GM19023 (cell line): ENCODE results near the gene AP1B1.

Experiments
- ATAC-seq: cut with Tn5 transposase; IDR thresholded peaks from one replicate; pipeline ENCODE4 v1.9.1; 2021; ENCODE audit warnings: mild to moderate bottlenecking, moderate library complexity; ENCODE audit not compliant: unreplicated experiment

AP1B1 gene

GRCh38 chr22:29334148-29334547 lies 54.2 kb downstream of the AP1B1 start:
- ATAC-seq: no peak

GRCh38 chr22:29332886-29333496 lies 55.4 kb downstream of the AP1B1 start:
- no peak for ATAC-seq

DNA sequence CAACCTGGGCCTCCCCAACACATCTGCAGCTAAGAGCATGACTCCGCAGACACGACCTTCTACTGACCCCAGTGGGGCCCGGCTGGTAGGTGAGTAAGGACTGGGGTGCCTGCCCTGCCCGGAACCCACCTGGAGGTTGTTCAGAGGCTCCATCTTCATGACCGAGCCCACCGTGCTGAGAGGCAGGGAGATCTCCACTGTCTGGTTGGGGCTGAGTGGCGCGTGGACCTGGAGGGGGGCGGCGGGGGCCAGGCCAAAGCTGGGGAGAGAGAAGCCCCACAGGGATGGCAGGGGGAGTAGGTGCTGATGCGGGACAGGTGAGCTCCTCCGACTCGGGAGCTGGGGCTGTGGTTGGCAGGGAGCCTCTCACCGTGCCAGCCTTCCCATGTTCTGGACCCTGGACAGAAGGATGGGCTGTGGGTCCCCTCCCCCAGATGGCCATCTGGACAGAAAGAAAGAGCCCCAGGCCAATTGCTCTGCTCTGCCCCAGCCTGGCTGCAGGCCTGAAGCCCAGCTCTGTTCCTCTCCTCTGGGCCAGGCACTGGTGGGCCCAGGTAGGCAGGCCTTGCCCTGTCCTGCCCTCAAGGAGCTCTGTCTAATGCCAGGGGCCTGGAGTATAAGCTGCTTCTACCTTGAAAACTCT lies 56.6 kb downstream of the AP1B1 start:
- ATAC-seq: no peak

DNA sequence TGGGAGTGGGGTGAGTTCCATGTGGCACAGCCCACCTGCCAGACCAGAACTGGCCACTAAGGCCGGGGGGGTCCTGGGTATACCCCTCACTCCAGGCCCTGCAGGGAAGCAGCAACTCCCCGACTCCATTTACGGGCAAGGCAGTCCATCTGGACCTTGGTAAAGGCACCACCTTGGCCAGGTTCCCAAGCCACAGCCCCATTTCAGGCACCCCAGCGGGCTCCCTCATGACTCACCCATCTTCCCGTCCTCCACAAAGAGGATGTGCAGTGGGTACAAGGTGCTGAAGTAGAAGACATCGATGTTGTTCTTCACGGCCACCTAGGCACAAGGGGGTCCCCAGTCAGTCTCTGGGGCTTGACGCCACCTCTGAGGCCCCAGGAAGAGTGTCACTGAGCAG lies 57.2 kb downstream of the AP1B1 start:
- no peak for ATAC-seq

DNA sequence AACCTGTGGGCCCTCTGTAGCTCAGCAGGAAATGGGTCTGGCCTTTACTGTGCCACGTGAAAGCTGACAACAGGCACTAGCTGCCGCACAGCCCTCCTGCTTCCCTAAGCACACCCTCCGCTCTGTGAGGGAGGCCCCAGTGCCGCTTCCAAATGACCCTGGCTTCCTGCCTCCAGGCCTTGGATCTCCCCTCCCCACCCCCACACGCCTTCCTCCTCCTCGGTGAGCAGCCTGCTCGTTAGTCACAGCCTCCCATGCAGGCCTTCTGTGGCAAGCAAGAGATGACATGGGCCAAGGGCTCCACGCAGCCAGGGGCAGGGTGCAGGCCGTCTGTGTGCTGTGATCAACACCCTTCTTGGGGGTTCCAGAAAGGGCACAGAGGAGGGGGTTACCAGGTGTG lies 57.6 kb downstream of the AP1B1 start:
- ATAC-seq: no peak

GRCh38 chr22:29330291-29330690 lies 58.1 kb downstream of the AP1B1 start:
- no peak for ATAC-seq

- ATAC-seq: no peak
Measured at GRCh38 chr22:29329581-29329980, 58.8 kb downstream of the AP1B1 start.

DNA sequence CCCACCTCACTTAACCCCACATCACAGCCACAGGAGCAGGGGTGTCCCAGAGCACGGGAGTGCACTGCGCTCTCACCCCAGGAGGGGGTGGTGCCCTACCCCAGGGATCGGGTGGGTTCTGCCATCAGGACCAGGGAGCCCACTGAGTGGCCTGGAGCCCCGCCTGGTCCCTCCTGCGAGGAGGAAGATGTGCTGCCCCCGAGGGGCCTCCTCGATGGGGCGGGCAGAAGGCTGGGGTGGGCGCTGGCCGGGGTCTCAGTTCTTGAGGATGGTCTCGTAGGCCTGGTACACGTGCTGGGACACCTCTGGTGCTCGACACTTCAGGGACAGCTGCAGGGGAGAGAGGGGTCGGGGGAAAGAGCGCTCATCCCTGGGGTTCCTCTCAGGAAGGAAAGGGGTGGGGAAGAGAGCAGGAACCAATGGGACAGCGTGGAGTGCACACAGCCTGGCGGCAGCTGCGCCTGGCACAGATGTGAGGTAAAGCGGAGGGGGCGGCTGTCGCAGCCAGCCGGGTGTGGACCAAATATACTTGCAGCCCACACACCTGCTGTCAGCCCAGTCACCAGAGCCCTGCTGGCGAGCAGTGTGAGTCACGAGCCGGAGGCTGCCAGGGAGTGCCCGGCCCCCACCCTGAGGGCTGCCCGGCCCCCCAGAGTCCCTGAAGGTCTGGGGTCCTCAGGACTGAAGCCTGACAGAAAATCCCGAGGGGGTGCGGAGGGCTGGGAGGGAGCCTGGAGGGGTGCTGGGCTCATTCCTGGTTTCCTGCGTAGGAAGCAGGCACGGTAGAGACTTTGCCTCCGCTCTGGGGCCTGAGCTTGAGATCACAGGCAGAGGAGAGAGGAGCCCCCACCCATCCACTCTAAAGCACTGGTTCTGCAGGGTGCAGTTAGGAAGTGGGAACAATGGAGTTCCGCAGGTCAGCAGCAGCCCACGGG lies 59.5 kb downstream of the AP1B1 start:
- no peak for ATAC-seq

DNA sequence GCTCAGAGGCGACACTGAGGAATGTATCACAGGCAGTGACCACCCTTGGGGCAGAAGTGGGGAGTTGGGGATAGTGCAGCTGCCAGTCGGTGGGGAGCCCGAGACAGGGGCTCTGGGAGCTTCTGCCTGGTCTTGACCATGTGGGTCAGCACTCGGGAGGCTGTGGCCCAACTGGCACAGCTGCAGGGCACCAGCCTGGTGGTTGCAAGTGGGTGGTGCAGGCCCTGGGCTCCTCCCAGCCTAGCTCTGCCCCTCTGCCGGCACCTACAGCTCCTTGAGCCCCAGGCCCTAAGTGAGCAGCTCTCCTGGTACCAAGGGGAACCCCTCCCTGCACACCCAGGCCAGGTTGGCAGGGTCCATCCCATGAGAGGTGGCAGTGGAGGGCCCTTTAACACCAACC lies 60.3 kb downstream of the AP1B1 start:
- ATAC-seq: no peak

- no peak for ATAC-seq
Measured at GRCh38 chr22:29327089-29327764, 61.1 kb downstream of the AP1B1 start.

- no peak for ATAC-seq
Measured at GRCh38 chr22:29326481-29326880, 61.9 kb downstream of the AP1B1 start.

GRCh38 chr22:29325785-29326315 lies 62.5 kb downstream of the AP1B1 start:
- ATAC-seq: no peak

DNA sequence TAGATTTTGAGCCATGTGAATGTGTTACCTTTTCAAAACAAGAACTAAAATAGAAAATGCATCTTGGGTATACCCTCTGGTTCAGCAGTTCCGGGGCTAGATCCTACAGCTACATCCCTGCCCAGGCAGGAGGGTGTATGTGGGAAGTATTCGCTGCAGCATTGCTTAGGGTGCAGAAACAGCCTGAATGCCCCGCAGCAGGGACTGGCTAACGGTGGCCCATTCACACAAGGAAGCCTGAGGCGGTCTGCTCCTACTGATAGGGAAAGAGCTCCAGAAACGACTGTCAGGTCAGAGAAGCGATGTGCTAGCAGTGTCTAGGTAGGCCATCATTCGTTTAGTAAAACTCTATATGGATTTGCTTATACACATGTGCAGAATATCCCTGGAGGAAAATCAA lies 63.0 kb downstream of the AP1B1 start:
- no peak for ATAC-seq

GRCh38 chr22:29323641-29324040 lies 64.7 kb downstream of the AP1B1 start:
- ATAC-seq: no peak

- ATAC-seq: no peak
Measured at GRCh38 chr22:29320546-29320945, 67.8 kb downstream of the AP1B1 start.

DNA sequence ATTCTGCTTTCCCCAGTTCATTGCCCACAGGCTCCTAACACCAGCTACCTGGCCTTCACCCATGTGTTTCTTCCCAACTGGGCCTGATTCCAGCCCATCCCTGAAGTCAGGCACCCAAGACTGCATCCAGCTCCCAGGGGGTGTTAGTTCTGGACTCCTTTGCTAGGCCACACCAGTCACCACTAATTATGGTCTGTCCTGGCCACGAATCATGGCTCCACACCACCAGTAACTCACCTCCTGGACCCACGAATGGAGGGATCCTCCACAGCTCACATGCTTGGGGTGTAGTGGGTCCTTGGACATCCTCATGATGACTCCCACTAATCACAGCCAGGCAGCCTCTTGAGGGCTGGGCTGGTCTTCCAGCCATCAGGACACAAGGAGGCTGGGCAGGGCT lies 69.3 kb downstream of the AP1B1 start:
- ATAC-seq: no peak

DNA sequence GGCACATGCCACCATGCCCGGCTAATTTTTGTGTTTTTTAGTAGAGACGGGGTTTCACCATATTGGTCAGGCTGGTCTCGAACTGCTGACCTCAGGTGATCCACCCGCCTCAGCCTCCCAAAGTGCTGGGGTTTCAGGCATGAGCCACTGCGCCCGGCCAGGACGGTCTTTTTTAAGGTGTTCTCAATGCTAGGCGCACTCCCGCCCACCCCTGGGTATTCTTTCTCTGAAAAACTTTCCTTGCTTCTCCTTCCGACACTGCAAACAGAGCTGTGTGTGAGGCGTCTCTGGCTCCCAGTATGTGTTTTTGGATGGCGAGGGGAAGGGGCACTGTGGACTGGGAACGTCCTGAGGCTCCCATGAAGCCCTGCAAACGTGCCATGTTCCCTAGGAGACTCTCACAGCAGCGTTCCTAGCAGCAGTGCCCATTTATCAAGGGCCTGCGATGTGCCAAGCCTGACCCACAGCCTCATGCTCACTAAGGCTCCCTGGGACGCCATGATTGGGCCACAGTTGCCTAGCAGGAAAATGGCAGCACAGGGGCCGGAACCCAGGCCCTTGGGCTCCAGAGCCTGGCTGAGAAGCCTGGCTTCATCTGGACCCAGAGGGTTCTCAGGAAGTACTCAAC lies 70.4 kb downstream of the AP1B1 start:
- ATAC-seq: no peak

GRCh38 chr22:29316141-29316828 lies 72.1 kb downstream of the AP1B1 start:
- no peak for ATAC-seq

- ATAC-seq: no peak
Measured at GRCh38 chr22:29315286-29316140, 72.9 kb downstream of the AP1B1 start, which contains the start of gene RASL10A. Gene RASL10A, minus strand, starts transcription at chr22:29315697. Its CDS starts 451 bp downstream, at chr22:29315246.
